GM23338 (cell line): ENCODE measurements around the gene TNFSF9. TPM values are rescaled to one million over a fixed set of nuclear protein-coding genes. Genes with fewer than 3 reads are reported as not detected.

Experiments
- ATAC-seq: fragments of 200-7000 bp; cut with Tn5 transposase; 3 replicates; pipeline ENCODE4 v1.9.1; 2020
- DNase-seq: peaks from one replicate; pipeline ENCODE4 v3.0.0-alpha.2; 2015; ENCODE audit warnings: low spot score
- H2AFZ ChIP-seq: fragments of 200-600 bp; sonication (generic); 2 replicates; pipeline ENCODE4 v1.8.0; 2016; ENCODE audit warnings: antibody characterized with exemption, mild to moderate bottlenecking, moderate library complexity
- H3F3A ChIP-seq: fragments of 200-600 bp; sonication (generic); replicated peaks from 2 replicates; pipeline ENCODE4 v1.8.0; 2017; ENCODE audit warnings: antibody characterized with exemption, mixed run types, low read depth
- H3K27ac ChIP-seq: fragments of 200-600 bp; sonication (generic); 2 replicates; pipeline ENCODE4 v1.6.1; 2016; ENCODE audit warnings: low read depth
- H3K27me3 ChIP-seq: fragments of 200-600 bp; sonication (generic); 2 replicates; pipeline ENCODE4 v1.8.0; 2016; ENCODE audit warnings: mild to moderate bottlenecking, mixed run types, moderate library complexity; ENCODE audit not compliant: insufficient read depth
- H3K36me3 ChIP-seq: fragments of 200-600 bp; sonication (generic); 2 replicates; pipeline ENCODE4 v1.8.0; 2016; ENCODE audit warnings: mild to moderate bottlenecking; ENCODE audit not compliant: insufficient read depth
- H3K4me1 ChIP-seq: fragments of 200-600 bp; sonication (generic); 2 replicates; pipeline ENCODE4 v1.8.0; 2016; ENCODE audit warnings: mild to moderate bottlenecking, moderate library complexity; ENCODE audit not compliant: insufficient read depth
- H3K4me2 ChIP-seq: fragments of 200-600 bp; sonication (generic); 2 replicates; pipeline ENCODE4 v1.7.1; 2017; ENCODE audit warnings: mixed run types
- H3K4me3 ChIP-seq: fragments of 200-600 bp; sonication (generic); 2 replicates; pipeline ENCODE4 v1.6.1; 2016; ENCODE audit warnings: mixed run types
- H3K79me2 ChIP-seq: fragments of 200-600 bp; sonication (generic); replicated peaks from 2 replicates; pipeline ENCODE4 v1.8.0; 2017; ENCODE audit warnings: mild to moderate bottlenecking; ENCODE audit not compliant: insufficient read depth
- H3K9me2 ChIP-seq: fragments of 200-600 bp; sonication (generic); 2 replicates; pipeline ENCODE4 v1.8.0; 2017; ENCODE audit not compliant: insufficient read depth
- H4K20me1 ChIP-seq: fragments of 200-600 bp; sonication (generic); replicated peaks from 2 replicates; pipeline ENCODE4 v1.8.0; 2017; ENCODE audit warnings: mild to moderate bottlenecking; ENCODE audit not compliant: insufficient read depth
- H3K27ac Mint-ChIP-seq: 2 replicates; pipeline ENCODE4 v1.8.0; 2020; ENCODE audit warnings: inconsistent platforms, mild to moderate bottlenecking, moderate library complexity, mixed read lengths
- H3K27me3 Mint-ChIP-seq: 3 replicates; pipeline ENCODE4 v1.8.0; 2022; ENCODE audit warnings: low read depth, mild to moderate bottlenecking, moderate library complexity, mixed read lengths, inconsistent platforms; ENCODE audit not compliant: insufficient read depth, poor library complexity
- H3K36me3 Mint-ChIP-seq: 3 replicates; pipeline ENCODE4 v1.8.0; 2021; ENCODE audit warnings: low read depth, mild to moderate bottlenecking, inconsistent platforms, moderate library complexity, mixed read lengths
- H3K4me1 Mint-ChIP-seq: 3 replicates; pipeline ENCODE4 v1.8.0; 2020; ENCODE audit warnings: mild to moderate bottlenecking, inconsistent platforms, mixed read lengths
- H3K4me3 Mint-ChIP-seq: 3 replicates; pipeline ENCODE4 v1.8.0; 2021; ENCODE audit warnings: moderate library complexity, mild to moderate bottlenecking, inconsistent platforms, mixed read lengths
- H3K9me3 Mint-ChIP-seq: 3 replicates; pipeline ENCODE4 v1.8.0; 2020; ENCODE audit warnings: moderate library complexity, mild to moderate bottlenecking, inconsistent platforms, mixed read lengths
- CREB1 ChIP-seq: fragments of 250-450 bp; sonication (Bioruptor Pico); IDR thresholded peaks from 2 replicates; pipeline ENCODE4 v1.5.0; 2020; ENCODE audit warnings: low read depth, mild to moderate bottlenecking, moderate library complexity
- CTCF ChIP-seq, 2 experiments: fragments of 200-600 bp in 1 of 2; sonication (generic) in 1 of 2; conservative IDR thresholded peaks; 2 replicates each; pipeline versions ENCODE4 v1.5.1 to v1.6.1; 2016 to 2017; ENCODE audit warnings: antibody characterized with exemption in 2 of 2, low read depth in 2 of 2, mild to moderate bottlenecking in 2 of 2, moderate library complexity in 1 of 2
- JUNB ChIP-seq: IDR thresholded peaks from one replicate; pipeline ENCODE4 v1.6.1; 2016; ENCODE audit warnings: antibody characterized with exemption; ENCODE audit not compliant: unreplicated experiment
- NANOG ChIP-seq: IDR thresholded peaks from 2 replicates; pipeline ENCODE4 v1.6.1; 2016; ENCODE audit warnings: antibody characterized with exemption, borderline replicate concordance
- POLR2AphosphoS5 ChIP-seq: IDR thresholded peaks from 2 replicates; pipeline ENCODE4 v1.6.1; 2016; ENCODE audit warnings: antibody characterized with exemption, low read depth
- STAT1 ChIP-seq: IDR thresholded peaks from one replicate; pipeline ENCODE4 v1.6.1; 2016; ENCODE audit warnings: antibody characterized with exemption; ENCODE audit not compliant: unreplicated experiment
- polyA plus RNA-seq: library from polyadenylated mRNA; unstranded; fragments of >200 nt; fragmentation: Nextera tagmentation; extraction: Ambion mirVana; gene quantifications from 2 replicates; pipeline ENCODE4 v1.2.1, GENCODE V29; 2016
- total RNA-seq: library from RNA; depleted of rRNA; stranded (reverse); fragments of >200 nt; shearing (Covaris generic); gene quantifications from 2 replicates; pipeline ENCODE4 v1.2.3, GENCODE V29; 2014
- TF ChIP-seq, protein P1 (sequence below): IDR thresholded peaks from 2 replicates; pipeline ENCODE4 v1.6.1; 2016; ENCODE audit warnings: antibody characterized with exemption
- TF ChIP-seq, protein P2 (sequence below): fragments of 250-450 bp; sonication (Bioruptor Pico); IDR thresholded peaks from 2 replicates; pipeline ENCODE4 v1.5.0; 2020; ENCODE audit warnings: mild to moderate bottlenecking, moderate library complexity

TNFSF9 gene
- total and polyA plus RNA-seq, 2 experiments from 2014 or later = 2.6 to 9.1 TPM

DNA sequence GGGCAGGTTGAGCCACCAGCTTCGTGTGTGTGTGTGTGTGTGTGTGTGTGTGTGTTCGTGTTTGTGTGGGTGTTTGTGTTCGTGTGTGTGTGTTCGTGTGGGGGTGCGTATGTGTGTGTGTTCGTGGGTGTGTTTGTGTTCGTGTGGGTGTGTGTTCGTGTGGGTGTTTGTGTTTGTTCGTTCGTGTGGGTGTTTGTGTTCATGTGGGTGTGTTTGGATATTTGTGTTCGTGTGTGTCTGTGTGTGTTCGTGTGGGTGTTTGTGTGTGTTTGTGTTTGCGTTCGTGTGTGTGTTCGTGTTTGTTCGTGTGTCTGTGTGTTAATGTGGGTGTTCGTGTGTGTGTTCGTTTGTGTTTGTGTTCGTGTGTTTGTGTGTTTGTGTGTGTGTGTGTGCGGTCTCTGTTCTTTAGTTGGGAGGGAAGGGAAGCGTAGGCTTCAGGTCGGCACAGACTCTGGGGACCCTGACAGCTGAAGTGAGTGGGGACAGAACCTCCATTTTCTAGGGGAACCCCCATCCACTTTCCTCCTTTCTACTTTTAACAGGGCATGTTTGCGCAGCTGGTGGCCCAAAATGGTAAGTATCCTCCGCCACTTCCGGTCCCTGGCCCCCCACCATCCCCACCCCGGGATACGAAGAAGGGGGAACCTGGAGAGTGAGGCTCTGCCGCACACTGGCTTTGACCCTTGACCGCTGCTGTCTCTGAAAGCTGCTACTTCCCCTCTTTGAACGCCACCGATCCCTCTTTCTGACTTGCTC, 1.6 kb downstream of the TNFSF9 start:
- H3K4me3 Mint-ChIP-seq = peak overlapping the region; percentile 45
- no peak overlapping the region for H3K27ac ChIP-seq
- peaks cover 57% of the 10 kb centered on the region for H3K27me3 ChIP-seq
- H3K9me3 Mint-ChIP-seq = peaks cover 63% of the 10 kb centered on the region
- no peaks in the 10 kb centered on the region for H3K79me2 ChIP-seq
- H3K27me3 Mint-ChIP-seq = peaks cover 48% of the 10 kb centered on the region
- no peak for ATAC-seq
- peak overlapping the region; percentile 72 for H3K4me3 ChIP-seq
- no peak overlapping the region for H3K27ac Mint-ChIP-seq
- no peaks in the 10 kb centered on the region; the same call in 1 of the 2 replicates for H3K36me3 ChIP-seq
- no peaks in the 10 kb centered on the region for H4K20me1 ChIP-seq
- H2AFZ ChIP-seq = no peak overlapping the region
- peak overlapping the region; percentile 94 for H3K4me2 ChIP-seq
- peaks cover 22% of the 10 kb centered on the region for H3K4me1 Mint-ChIP-seq
- no peak for DNase-seq
- peaks cover 10% of the 10 kb centered on the region for H3F3A ChIP-seq
- no peak for TF ChIP-seq NANOG
- TF ChIP-seq, protein P1, sequence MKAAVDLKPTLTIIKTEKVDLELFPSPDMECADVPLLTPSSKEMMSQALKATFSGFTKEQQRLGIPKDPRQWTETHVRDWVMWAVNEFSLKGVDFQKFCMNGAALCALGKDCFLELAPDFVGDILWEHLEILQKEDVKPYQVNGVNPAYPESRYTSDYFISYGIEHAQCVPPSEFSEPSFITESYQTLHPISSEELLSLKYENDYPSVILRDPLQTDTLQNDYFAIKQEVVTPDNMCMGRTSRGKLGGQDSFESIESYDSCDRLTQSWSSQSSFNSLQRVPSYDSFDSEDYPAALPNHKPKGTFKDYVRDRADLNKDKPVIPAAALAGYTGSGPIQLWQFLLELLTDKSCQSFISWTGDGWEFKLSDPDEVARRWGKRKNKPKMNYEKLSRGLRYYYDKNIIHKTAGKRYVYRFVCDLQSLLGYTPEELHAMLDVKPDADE = 0 out of 2 replicates have a peak, but pooled peaks have one; percentile 20
- H3K36me3 Mint-ChIP-seq = peaks cover 31% of the 10 kb centered on the region
- no peaks in the 10 kb centered on the region for H3K9me2 ChIP-seq
- H3K4me1 ChIP-seq = peaks cover 30% of the 10 kb centered on the region

GRCh38 chr19:6533000-6533328, 2.1 kb downstream of the TNFSF9 start:
- Mint-ChIP-seq H3K9me3 (peaks cover 62% of the 10 kb centered on the region), H3K27ac (no peak overlapping the region), H3K4me1 (peaks cover 22% of the 10 kb centered on the region), H3K36me3 (peaks cover 31% of the 10 kb centered on the region), H3K27me3 (peaks cover 48% of the 10 kb centered on the region), H3K4me3 (0 out of 3 replicates have a peak overlapping the region, but pooled peaks have one; percentile 27)
- H2AFZ ChIP-seq = no peak overlapping the region
- H3K4me2 ChIP-seq = peak overlapping the region; percentile 94
- peaks cover 10% of the 10 kb centered on the region for H3F3A ChIP-seq
- DNase-seq (no peak), ATAC-seq (no peak)
- H4K20me1 ChIP-seq = no peaks in the 10 kb centered on the region
- H3K4me3 ChIP-seq = peak overlapping the region; percentile 72
- peaks cover 57% of the 10 kb centered on the region for H3K27me3 ChIP-seq
- peaks cover 30% of the 10 kb centered on the region for H3K4me1 ChIP-seq
- H3K9me2 ChIP-seq = no peaks in the 10 kb centered on the region
- H3K36me3 ChIP-seq = no peaks in the 10 kb centered on the region; the same call in 1 of the 2 replicates
- H3K79me2 ChIP-seq = no peaks in the 10 kb centered on the region
- H3K27ac ChIP-seq = no peak overlapping the region
- TF ChIP-seq CREB1 (no peak), POLR2AphosphoS5 (no peak), NANOG (no peak), CTCF (conservative IDR thresholded peaks at IDR 0.05; ENCODE audit: low read depth in 2 of 2) (no peak), STAT1 (no peak), JUNB (no peak)
- TF ChIP-seq, protein P2, sequence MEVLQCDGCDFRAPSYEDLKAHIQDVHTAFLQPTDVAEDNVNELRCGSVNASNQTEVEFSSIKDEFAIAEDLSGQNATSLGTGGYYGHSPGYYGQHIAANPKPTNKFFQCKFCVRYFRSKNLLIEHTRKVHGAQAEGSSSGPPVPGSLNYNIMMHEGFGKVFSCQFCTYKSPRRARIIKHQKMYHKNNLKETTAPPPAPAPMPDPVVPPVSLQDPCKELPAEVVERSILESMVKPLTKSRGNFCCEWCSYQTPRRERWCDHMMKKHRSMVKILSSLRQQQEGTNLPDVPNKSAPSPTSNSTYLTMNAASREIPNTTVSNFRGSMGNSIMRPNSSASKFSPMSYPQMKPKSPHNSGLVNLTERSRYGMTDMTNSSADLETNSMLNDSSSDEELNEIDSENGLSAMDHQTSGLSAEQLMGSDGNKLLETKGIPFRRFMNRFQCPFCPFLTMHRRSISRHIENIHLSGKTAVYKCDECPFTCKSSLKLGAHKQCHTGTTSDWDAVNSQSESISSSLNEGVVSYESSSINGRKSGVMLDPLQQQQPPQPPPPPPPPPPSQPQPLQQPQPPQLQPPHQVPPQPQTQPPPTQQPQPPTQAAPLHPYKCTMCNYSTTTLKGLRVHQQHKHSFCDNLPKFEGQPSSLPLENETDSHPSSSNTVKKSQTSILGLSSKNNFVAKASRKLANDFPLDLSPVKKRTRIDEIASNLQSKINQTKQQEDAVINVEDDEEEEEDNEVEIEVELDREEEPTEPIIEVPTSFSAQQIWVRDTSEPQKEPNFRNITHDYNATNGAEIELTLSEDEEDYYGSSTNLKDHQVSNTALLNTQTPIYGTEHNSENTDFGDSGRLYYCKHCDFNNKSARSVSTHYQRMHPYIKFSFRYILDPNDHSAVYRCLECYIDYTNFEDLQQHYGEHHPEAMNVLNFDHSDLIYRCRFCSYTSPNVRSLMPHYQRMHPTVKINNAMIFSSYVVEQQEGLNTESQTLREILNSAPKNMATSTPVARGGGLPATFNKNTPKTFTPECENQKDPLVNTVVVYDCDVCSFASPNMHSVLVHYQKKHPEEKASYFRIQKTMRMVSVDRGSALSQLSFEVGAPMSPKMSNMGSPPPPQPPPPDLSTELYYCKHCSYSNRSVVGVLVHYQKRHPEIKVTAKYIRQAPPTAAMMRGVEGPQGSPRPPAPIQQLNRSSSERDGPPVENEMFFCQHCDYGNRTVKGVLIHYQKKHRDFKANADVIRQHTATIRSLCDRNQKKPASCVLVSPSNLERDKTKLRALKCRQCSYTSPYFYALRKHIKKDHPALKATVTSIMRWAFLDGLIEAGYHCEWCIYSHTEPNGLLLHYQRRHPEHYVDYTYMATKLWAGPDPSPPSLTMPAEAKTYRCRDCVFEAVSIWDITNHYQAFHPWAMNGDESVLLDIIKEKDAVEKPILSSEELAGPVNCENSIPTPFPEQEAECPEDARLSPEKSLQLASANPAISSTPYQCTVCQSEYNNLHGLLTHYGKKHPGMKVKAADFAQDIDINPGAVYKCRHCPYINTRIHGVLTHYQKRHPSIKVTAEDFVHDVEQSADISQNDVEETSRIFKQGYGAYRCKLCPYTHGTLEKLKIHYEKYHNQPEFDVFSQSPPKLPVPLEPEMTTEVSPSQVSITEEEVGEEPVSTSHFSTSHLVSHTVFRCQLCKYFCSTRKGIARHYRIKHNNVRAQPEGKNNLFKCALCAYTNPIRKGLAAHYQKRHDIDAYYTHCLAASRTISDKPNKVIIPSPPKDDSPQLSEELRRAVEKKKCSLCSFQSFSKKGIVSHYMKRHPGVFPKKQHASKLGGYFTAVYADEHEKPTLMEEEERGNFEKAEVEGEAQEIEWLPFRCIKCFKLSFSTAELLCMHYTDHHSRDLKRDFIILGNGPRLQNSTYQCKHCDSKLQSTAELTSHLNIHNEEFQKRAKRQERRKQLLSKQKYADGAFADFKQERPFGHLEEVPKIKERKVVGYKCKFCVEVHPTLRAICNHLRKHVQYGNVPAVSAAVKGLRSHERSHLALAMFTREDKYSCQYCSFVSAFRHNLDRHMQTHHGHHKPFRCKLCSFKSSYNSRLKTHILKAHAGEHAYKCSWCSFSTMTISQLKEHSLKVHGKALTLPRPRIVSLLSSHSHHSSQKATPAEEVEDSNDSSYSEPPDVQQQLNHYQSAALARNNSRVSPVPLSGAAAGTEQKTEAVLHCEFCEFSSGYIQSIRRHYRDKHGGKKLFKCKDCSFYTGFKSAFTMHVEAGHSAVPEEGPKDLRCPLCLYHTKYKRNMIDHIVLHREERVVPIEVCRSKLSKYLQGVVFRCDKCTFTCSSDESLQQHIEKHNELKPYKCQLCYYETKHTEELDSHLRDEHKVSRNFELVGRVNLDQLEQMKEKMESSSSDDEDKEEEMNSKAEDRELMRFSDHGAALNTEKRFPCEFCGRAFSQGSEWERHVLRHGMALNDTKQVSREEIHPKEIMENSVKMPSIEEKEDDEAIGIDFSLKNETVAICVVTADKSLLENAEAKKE (CRISPR knock-in tag) = no peak
- TF ChIP-seq, protein P1 = no peak
